Measurements from ENCODE around the gene ANKRD10. TPM values are rescaled to one million over a fixed set of nuclear protein-coding genes. Genes with fewer than 3 reads are reported as not detected.
"Not testable (repeated sequence)": the region's sequence is repeated elsewhere in the genome, so short reads cannot be mapped to it uniquely, and the experiment has no call there.

ANKRD10 gene
- total RNA-seq: 145 and 147 TPM in 2 replicates

GRCh38 chr13:110915057-110915873 is at the start of gene ANKRD10:
ANKRD10 (minus strand) TSS chr13:110915069; CDS start chr13:110914934, 135 bp downstream.
- intact Hi-C loops (cut with micrococcal nuclease): loop anchor here (1.0 to 10.0 kb wide), 8 partner anchors 27 to 1670 kb away; partner anchors contain the start of genes ING1 and TUBGCP3
- Mint-ChIP-seq H3K4me1 (peaks cover 36% of the 10 kb centered on the region), H3K27ac (peak within 1 kb of the TSS; percentile 98), H3K9me3 (no peaks in the 10 kb centered on the region), H3K36me3 (ENCODE audit: low read depth) (peaks cover 28% of the 10 kb centered on the region), H3K4me3 (peak within 1 kb of the TSS; percentile 92), H3K27me3 (no peaks in the 10 kb centered on the region)
- DNase-seq: peak; percentile 98

GRCh38 chr13:110964229-110965037 is 49.6 kb upstream of the ANKRD10 start:
- H3K36me3 Mint-ChIP-seq (ENCODE audit: low read depth): peaks cover 43% of the 10 kb centered on the region
- no peaks in the 10 kb centered on the region for H3K27me3 Mint-ChIP-seq
- DNase-seq: no peak
- peak overlapping the region; percentile 86 for H3K27ac Mint-ChIP-seq
- intact Hi-C loops (cut with micrococcal nuclease): loop anchor here (1.0 to 5.0 kb wide), 6 partner anchors 12 to 827 kb away; partner anchors contain the start of gene ANKRD10
- peaks cover 27% of the 10 kb centered on the region for H3K4me1 Mint-ChIP-seq
- peaks cover 52% of the 10 kb centered on the region for H3K9me3 Mint-ChIP-seq
- peak overlapping the region; percentile 15 for H3K4me3 Mint-ChIP-seq

GRCh38 chr13:110963554-110963970 is 48.7 kb upstream of the ANKRD10 start:
- no peak for DNase-seq
- Mint-ChIP-seq H3K9me3 (peaks cover 47% of the 10 kb centered on the region), H3K36me3 (ENCODE audit: low read depth) (peaks cover 43% of the 10 kb centered on the region), H3K4me1 (peaks cover 27% of the 10 kb centered on the region), H3K4me3 (no peak overlapping the region), H3K27ac (peak overlapping the region; percentile 11), H3K27me3 (no peaks in the 10 kb centered on the region)
- intact Hi-C loops (cut with micrococcal nuclease): no loop called here

- intact Hi-C loops (cut with micrococcal nuclease): no loop called here
- DNase-seq: no peak
- Mint-ChIP-seq H3K9me3 (peaks cover 40% of the 10 kb centered on the region), H3K27me3 (no peaks in the 10 kb centered on the region), H3K27ac (no peak overlapping the region), H3K4me1 (peaks cover 27% of the 10 kb centered on the region), H3K36me3 (ENCODE audit: low read depth) (peaks cover 33% of the 10 kb centered on the region), H3K4me3 (no peak overlapping the region)
These were observed 47.1 kb upstream of the ANKRD10 start for GRCh38 chr13:110961959-110962358.

GRCh38 chr13:110960204-110960603 is 45.3 kb upstream of the ANKRD10 start:
- H3K36me3 Mint-ChIP-seq (ENCODE audit: low read depth): peaks cover 23% of the 10 kb centered on the region
- no peak for DNase-seq
- intact Hi-C loops (cut with micrococcal nuclease): no loop called here
- H3K27ac Mint-ChIP-seq: no peak overlapping the region
- H3K9me3 Mint-ChIP-seq: peaks cover 32% of the 10 kb centered on the region
- no peaks in the 10 kb centered on the region for H3K27me3 Mint-ChIP-seq
- no peak overlapping the region for H3K4me3 Mint-ChIP-seq
- peaks cover 17% of the 10 kb centered on the region for H3K4me1 Mint-ChIP-seq

GRCh38 chr13:110957931-110958330 is 43.1 kb upstream of the ANKRD10 start:
- DNase-seq: no peak
- peaks cover 8% of the 10 kb centered on the region for H3K4me1 Mint-ChIP-seq
- H3K27me3 Mint-ChIP-seq: no peaks in the 10 kb centered on the region
- intact Hi-C loops (cut with micrococcal nuclease): no loop called here
- H3K9me3 Mint-ChIP-seq: peaks cover 15% of the 10 kb centered on the region
- H3K27ac Mint-ChIP-seq: no peak overlapping the region
- H3K36me3 Mint-ChIP-seq (ENCODE audit: low read depth): peaks cover 8% of the 10 kb centered on the region
- H3K4me3 Mint-ChIP-seq: no peak overlapping the region

- Mint-ChIP-seq H3K27ac (no peak overlapping the region), H3K27me3 (no peaks in the 10 kb centered on the region), H3K36me3 (ENCODE audit: low read depth) (peaks cover 4% of the 10 kb centered on the region), H3K4me1 (peaks cover 12% of the 10 kb centered on the region), H3K9me3 (peaks cover 11% of the 10 kb centered on the region), H3K4me3 (no peak overlapping the region)
- intact Hi-C loops (cut with micrococcal nuclease): no loop called here
- DNase-seq: no peak
These were observed 42.5 kb upstream of the ANKRD10 start for GRCh38 chr13:110957181-110957884.

GRCh38 chr13:110956216-110956615 is 41.3 kb upstream of the ANKRD10 start:
- H3K27ac Mint-ChIP-seq; H3K36me3 Mint-ChIP-seq (ENCODE audit: low read depth); intact Hi-C loops (cut with micrococcal nuclease); H3K4me3 Mint-ChIP-seq; DNase-seq; H3K27me3 Mint-ChIP-seq: not testable (repeated sequence)
- Mint-ChIP-seq H3K9me3 (peaks cover 11% of the 10 kb centered on the region), H3K4me1 (peaks cover 20% of the 10 kb centered on the region)

- intact Hi-C loops (cut with micrococcal nuclease); H3K36me3 Mint-ChIP-seq (ENCODE audit: low read depth); H3K27me3 Mint-ChIP-seq; DNase-seq; H3K4me3 Mint-ChIP-seq: not testable (repeated sequence)
- H3K4me1 Mint-ChIP-seq: peaks cover 24% of the 10 kb centered on the region
- peaks cover 11% of the 10 kb centered on the region for H3K9me3 Mint-ChIP-seq
- peak overlapping the region; percentile 53 for H3K27ac Mint-ChIP-seq
These were observed 40.7 kb upstream of the ANKRD10 start for GRCh38 chr13:110955608-110956007.

GRCh38 chr13:110955072-110955503 is 40.2 kb upstream of the ANKRD10 start:
- H3K36me3 Mint-ChIP-seq (ENCODE audit: low read depth); H3K4me3 Mint-ChIP-seq; H3K27me3 Mint-ChIP-seq; intact Hi-C loops (cut with micrococcal nuclease): not testable (repeated sequence)
- peak; percentile 68 for DNase-seq
- Mint-ChIP-seq H3K27ac (peak overlapping the region; percentile 53), H3K4me1 (peaks cover 26% of the 10 kb centered on the region), H3K9me3 (peaks cover 13% of the 10 kb centered on the region)

GRCh38 chr13:110954533-110954920 is 39.7 kb upstream of the ANKRD10 start:
- Mint-ChIP-seq H3K9me3 (peaks cover 11% of the 10 kb centered on the region), H3K27ac (peak overlapping the region; percentile 53), H3K4me1 (peaks cover 27% of the 10 kb centered on the region)
- H3K4me3 Mint-ChIP-seq; intact Hi-C loops (cut with micrococcal nuclease); H3K27me3 Mint-ChIP-seq; DNase-seq; H3K36me3 Mint-ChIP-seq (ENCODE audit: low read depth): not testable (repeated sequence)

- H3K9me3 Mint-ChIP-seq: peaks cover 11% of the 10 kb centered on the region
- intact Hi-C loops (cut with micrococcal nuclease): no loop called here
- H3K4me1 Mint-ChIP-seq: peaks cover 27% of the 10 kb centered on the region
- H3K4me3 Mint-ChIP-seq: no peak overlapping the region
- no peak for DNase-seq
- no peak overlapping the region for H3K27ac Mint-ChIP-seq
- H3K27me3 Mint-ChIP-seq: no peaks in the 10 kb centered on the region
- H3K36me3 Mint-ChIP-seq (ENCODE audit: low read depth): no peaks in the 10 kb centered on the region
These were observed 39.1 kb upstream of the ANKRD10 start for GRCh38 chr13:110953833-110954532.

- Mint-ChIP-seq H3K4me3 (no peak overlapping the region), H3K27me3 (no peaks in the 10 kb centered on the region), H3K27ac (no peak overlapping the region), H3K9me3 (peaks cover 11% of the 10 kb centered on the region), H3K36me3 (ENCODE audit: low read depth) (no peaks in the 10 kb centered on the region), H3K4me1 (peaks cover 27% of the 10 kb centered on the region)
- intact Hi-C loops (cut with micrococcal nuclease): no loop called here
- no peak for DNase-seq
These were observed 38.5 kb upstream of the ANKRD10 start for GRCh38 chr13:110953416-110953815.
